ACC112 (cell line): ENCODE measurements around the gene USP13.
A peak's percentile ranks its signal among the peaks of the same experiment; 100 is the strongest.
"Not testable (repeated sequence)": the region's sequence is repeated elsewhere in the genome, so short reads cannot be mapped to it uniquely, and the experiment has no call there.

Experiments used
- H2AFZ ChIP-seq: fragments of 200-600 bp; sonication (generic); one replicate; pipeline ENCODE4 v1.6.0; 2017; ENCODE audit warnings: antibody characterized with exemption, low read length; ENCODE audit not compliant: unreplicated experiment
- H3K27ac ChIP-seq: fragments of 200-600 bp; sonication (generic); 2 replicates; pipeline ENCODE4 v1.5.1; 2014; ENCODE audit warnings: low read depth, mild to moderate bottlenecking, antibody characterized with exemption, low read length, moderate library complexity
- H3K27me3 ChIP-seq: fragments of 200-600 bp; sonication (generic); 2 replicates; pipeline ENCODE4 v1.6.1; 2014; ENCODE audit warnings: mild to moderate bottlenecking, antibody characterized with exemption, low read length, moderate library complexity, mixed read lengths; ENCODE audit not compliant: insufficient read depth
- H3K36me3 ChIP-seq: fragments of 200-600 bp; sonication (generic); 2 replicates; pipeline ENCODE4 v1.6.1; 2016; ENCODE audit warnings: mild to moderate bottlenecking, antibody characterized with exemption, low read length, moderate library complexity, mixed read lengths; ENCODE audit not compliant: insufficient read depth
- H3K4me1 ChIP-seq: fragments of 200-600 bp; sonication (generic); one replicate; pipeline ENCODE4 v1.6.1; 2016; ENCODE audit warnings: low read length, mixed read lengths; ENCODE audit not compliant: insufficient read depth, unreplicated experiment, control insufficient read depth
- H3K4me3 ChIP-seq: fragments of 200-600 bp; sonication (generic); 2 replicates; pipeline ENCODE4 v1.5.1; 2014; ENCODE audit warnings: mild to moderate bottlenecking, low read depth, low read length
- H3K79me2 ChIP-seq: fragments of 200-600 bp; sonication (generic); one replicate; pipeline ENCODE4 v1.6.0; 2016; ENCODE audit warnings: low read length; ENCODE audit not compliant: control insufficient read depth, unreplicated experiment, insufficient read depth

USP13 gene

GRCh38 chr3:179673523-179673922 is 20.7 kb downstream of the USP13 start:
- no peak overlapping the region for H3K27ac ChIP-seq
- H3K36me3 ChIP-seq: no peaks in the 10 kb centered on the region; the same call in 1 of the 2 replicates
- no peak overlapping the region for H3K4me3 ChIP-seq
- H3K27me3 ChIP-seq: no peaks in the 10 kb centered on the region
- H3K4me1 ChIP-seq: no peaks in the 10 kb centered on the region
- peaks cover 62% of the 10 kb centered on the region for H3K79me2 ChIP-seq
- H2AFZ ChIP-seq: no peak overlapping the region

GRCh38 chr3:179676081-179676480 is 23.2 kb downstream of the USP13 start:
- Histone ChIP-seq H2AFZ (no peak overlapping the region), H3K4me1 (no peaks in the 10 kb centered on the region), H3K27me3 (no peaks in the 10 kb centered on the region), H3K79me2 (peaks cover 47% of the 10 kb centered on the region), H3K36me3 (no peaks in the 10 kb centered on the region; the same call in 1 of the 2 replicates), H3K27ac (no peak overlapping the region), H3K4me3 (no peak overlapping the region)

GRCh38 chr3:179677884-179678283 is 25.0 kb downstream of the USP13 start:
- H3K27me3 ChIP-seq: no peaks in the 10 kb centered on the region
- H3K4me1 ChIP-seq: no peaks in the 10 kb centered on the region
- no peaks in the 10 kb centered on the region for H3K36me3 ChIP-seq
- H3K27ac ChIP-seq: no peak overlapping the region
- H3K79me2 ChIP-seq: peaks cover 34% of the 10 kb centered on the region
- H2AFZ ChIP-seq: no peak overlapping the region
- no peak overlapping the region for H3K4me3 ChIP-seq

- peak overlapping the region; percentile 47 for H3K4me3 ChIP-seq
- H3K27ac ChIP-seq: no peak overlapping the region
- peaks cover 16% of the 10 kb centered on the region for H3K79me2 ChIP-seq
Observed at GRCh38 chr3:179681492-179682263, 28.8 kb downstream of the USP13 start.

GRCh38 chr3:179682426-179683080 is 29.7 kb downstream of the USP13 start:
- Histone ChIP-seq H3K36me3 (peaks cover under 1% of the 10 kb centered on the region; the same call in 1 of the 2 replicates), H2AFZ (no peak overlapping the region), H3K4me3 (peak overlapping the region; percentile 47; the same call in 1 of the 2 replicates), H3K27me3 (no peaks in the 10 kb centered on the region), H3K27ac (no peak overlapping the region), H3K79me2 (peaks cover 12% of the 10 kb centered on the region), H3K4me1 (no peaks in the 10 kb centered on the region)

More at GRCh38 chr3:179681492-179682263, 28.8 kb downstream of the USP13 start:
- Histone ChIP-seq H3K27me3 (no peaks in the 10 kb centered on the region), H2AFZ (no peak overlapping the region), H3K4me1 (no peaks in the 10 kb centered on the region), H3K36me3 (no peaks in the 10 kb centered on the region)

GRCh38 chr3:179683286-179683685 is 30.4 kb downstream of the USP13 start:
- H3K27me3 ChIP-seq, H3K27ac ChIP-seq, H2AFZ ChIP-seq, H3K4me1 ChIP-seq, H3K36me3 ChIP-seq, H3K4me3 ChIP-seq, H3K79me2 ChIP-seq: not testable (repeated sequence)

GRCh38 chr3:179687967-179688535 is 35.2 kb downstream of the USP13 start:
- H3K4me3 ChIP-seq: no peak overlapping the region
- peaks cover 4% of the 10 kb centered on the region; the same call in 1 of the 2 replicates for H3K36me3 ChIP-seq
- no peaks in the 10 kb centered on the region for H3K4me1 ChIP-seq
- H2AFZ ChIP-seq: no peak overlapping the region
- no peak overlapping the region for H3K27ac ChIP-seq
- no peaks in the 10 kb centered on the region for H3K27me3 ChIP-seq
- peaks cover 4% of the 10 kb centered on the region for H3K79me2 ChIP-seq

GRCh38 chr3:179688850-179689249 is 36.0 kb downstream of the USP13 start:
- no peaks in the 10 kb centered on the region for H3K27me3 ChIP-seq
- no peak overlapping the region for H2AFZ ChIP-seq
- no peak overlapping the region for H3K4me3 ChIP-seq
- peaks cover 4% of the 10 kb centered on the region for H3K79me2 ChIP-seq
- H3K4me1 ChIP-seq: no peaks in the 10 kb centered on the region
- H3K36me3 ChIP-seq: peaks cover 4% of the 10 kb centered on the region; the same call in 1 of the 2 replicates
- H3K27ac ChIP-seq: no peak overlapping the region

GRCh38 chr3:179694731-179695130 is 41.9 kb downstream of the USP13 start:
- Histone ChIP-seq H3K27me3 (no peaks in the 10 kb centered on the region), H3K79me2 (peaks cover 3% of the 10 kb centered on the region), H3K36me3 (no peaks in the 10 kb centered on the region), H3K27ac (no peak overlapping the region), H2AFZ (no peak overlapping the region), H3K4me1 (no peaks in the 10 kb centered on the region), H3K4me3 (no peak overlapping the region)

- Histone ChIP-seq H3K4me1 (no peaks in the 10 kb centered on the region), H3K36me3 (no peaks in the 10 kb centered on the region), H3K27ac (no peak overlapping the region), H2AFZ (no peak overlapping the region), H3K4me3 (no peak overlapping the region), H3K27me3 (no peaks in the 10 kb centered on the region), H3K79me2 (peaks cover 4% of the 10 kb centered on the region)
Observed at GRCh38 chr3:179695672-179696313, 43.0 kb downstream of the USP13 start.
